Stimulated activated CD4-positive, alpha-beta T cell treated with anti-CD3 and anti-CD28 coated beads, Interleukin-15, amount 100 ng/mL, for 1 hour (primary cell): Measurements from ENCODE around the gene BARHL2.

Experiments
- DNase-seq, 2 donors: peaks; one replicate each; pipeline ENCODE4 v3.0.0-alpha.2; 2020; ENCODE audit warnings: low read depth in 1 of 2, low spot score in 1 of 2

Gene BARHL2

DNA sequence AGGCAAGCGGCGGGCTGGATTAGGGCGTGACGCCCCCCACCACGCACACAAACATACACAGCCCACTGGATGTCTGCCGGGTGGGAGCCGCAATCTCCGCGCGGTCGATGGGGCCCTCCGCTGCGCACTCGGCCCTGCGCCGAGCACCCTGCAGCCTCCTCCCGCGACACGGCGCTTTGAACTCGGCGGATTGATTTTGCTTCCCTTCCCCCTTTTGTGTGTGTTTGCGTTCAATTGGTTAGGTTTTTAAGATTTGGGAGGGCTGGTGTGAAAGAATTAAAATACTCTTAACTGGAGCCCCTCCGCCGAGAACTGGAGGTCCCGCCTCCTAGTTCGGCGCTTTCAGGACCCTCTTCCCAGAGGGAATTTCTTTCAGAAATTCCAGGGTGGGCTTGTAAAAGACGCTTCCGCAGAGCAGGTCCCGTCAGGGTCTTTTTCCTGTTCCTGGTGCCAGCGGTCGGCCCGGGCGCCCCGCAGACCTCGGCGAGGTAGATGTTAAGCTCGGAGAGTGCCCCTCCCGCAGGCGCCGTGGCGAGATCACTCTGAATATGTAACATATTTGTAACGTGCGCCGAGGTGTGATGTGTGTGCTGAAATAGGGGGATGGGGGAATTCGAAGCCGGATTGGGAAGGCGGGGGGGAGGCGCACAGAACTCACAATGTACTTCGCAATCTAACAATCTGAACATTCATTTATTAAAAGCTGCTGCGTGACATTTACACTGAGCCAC lies 8.0 kb upstream of the BARHL2 start:
- no peak for DNase-seq

- no peak for DNase-seq
These were observed 7.3 kb upstream of the BARHL2 start for GRCh38 chr1:90724361-90724760.

DNA sequence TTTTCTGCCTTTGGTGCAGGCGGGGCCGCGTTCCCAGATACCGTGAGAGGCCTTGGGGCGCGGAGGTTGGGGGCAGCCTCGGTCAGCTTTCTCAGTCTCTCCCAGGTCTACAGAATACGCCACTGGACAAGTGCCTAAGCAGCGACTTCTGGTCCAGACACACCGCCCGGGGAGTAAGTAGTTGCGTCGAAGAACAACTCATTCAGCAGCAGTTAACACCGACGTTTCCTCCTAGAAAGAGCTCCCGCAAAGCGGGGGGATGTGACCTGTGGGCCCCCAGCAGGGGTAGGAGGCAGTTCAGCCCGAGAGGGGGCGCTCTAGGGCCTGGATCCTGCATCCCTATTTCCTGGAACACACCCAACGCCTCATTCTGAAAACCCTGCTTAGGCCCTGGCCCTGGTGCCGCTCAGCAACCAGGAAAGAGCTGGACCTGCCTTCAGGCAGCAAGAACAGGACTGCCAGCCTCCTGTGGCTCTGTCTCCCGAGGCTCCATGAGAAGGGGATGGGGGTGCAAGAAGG lies 6.5 kb upstream of the BARHL2 start:
- DNase-seq, result no peak

- DNase-seq, result no peak
These were observed 5.9 kb upstream of the BARHL2 start for GRCh38 chr1:90722874-90723589.

DNA sequence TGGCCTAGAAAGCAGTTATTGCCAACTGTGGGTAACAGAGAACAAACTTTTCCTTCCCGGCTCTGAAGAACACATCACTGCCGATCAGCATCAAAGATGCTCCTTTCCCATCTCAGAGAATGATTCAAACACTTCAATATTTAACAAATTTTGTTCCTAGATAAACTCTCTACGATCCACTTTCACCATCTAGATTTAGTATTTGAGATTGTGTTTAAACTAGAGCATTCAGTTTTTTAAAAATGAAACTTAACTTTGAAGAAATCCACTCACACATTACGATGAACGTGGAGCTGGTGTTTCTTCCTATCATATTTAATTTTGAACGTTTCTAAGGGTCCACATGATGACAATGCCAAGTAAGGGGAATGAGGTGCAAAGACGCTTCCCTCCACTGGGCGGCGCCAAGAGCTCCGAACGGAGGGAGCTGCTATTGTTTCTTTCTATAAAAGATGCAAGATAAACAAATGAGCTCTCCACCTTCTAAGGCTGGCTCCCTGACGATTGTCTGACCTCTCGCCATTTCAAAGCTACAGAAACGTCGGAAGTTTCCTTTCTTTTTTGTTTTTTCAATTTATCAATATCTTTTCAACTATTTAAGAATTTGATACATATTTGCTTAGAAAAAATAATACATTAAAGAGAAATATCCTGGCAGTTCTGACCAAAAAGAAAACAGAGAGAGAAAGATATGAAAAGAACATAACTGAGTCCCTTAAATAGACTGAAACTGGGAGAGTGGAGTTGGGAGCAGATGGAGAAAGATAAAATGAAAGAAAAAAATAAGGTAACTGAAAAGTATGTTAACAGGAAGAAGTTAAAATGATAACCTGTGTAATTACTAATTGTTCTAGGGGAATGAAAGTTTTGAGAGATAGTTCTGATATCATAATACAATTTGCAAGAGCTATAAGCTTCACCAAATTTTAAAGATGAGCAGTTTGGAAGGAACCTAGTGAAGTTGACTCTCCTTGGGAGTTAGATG lies 4.4 kb upstream of the BARHL2 start:
- no peak for DNase-seq

- no peak for DNase-seq
These were observed 3.1 kb upstream of the BARHL2 start for GRCh38 chr1:90720145-90720636.

- DNase-seq, result no peak
These were observed 2.4 kb upstream of the BARHL2 start for GRCh38 chr1:90719330-90720144.

- no peak for DNase-seq
These were observed 1.6 kb upstream of the BARHL2 start for GRCh38 chr1:90718411-90719329.

- no peak for DNase-seq
These were observed 736 bp upstream of the BARHL2 start for GRCh38 chr1:90717665-90718410.

GRCh38 chr1:90717356-90717664 lies 208 bp upstream of the BARHL2 start:
- no peak for DNase-seq

DNA sequence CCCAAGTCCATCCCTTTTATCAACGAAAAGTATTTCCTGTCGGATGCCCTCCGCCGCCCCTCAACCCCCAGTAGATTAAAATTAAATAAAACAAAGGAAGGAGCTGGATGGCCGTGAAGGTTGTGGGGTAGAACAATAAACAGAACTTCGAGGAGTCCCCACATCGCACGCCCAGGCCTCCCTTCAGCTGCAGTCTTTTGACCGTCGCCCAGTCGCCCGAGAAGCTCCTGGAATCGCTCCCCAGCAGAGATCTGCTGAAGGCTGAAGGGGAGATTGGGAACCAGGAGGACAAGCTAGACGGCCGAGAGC lies 905 bp downstream of the BARHL2 start:
- no peak for DNase-seq

DNA sequence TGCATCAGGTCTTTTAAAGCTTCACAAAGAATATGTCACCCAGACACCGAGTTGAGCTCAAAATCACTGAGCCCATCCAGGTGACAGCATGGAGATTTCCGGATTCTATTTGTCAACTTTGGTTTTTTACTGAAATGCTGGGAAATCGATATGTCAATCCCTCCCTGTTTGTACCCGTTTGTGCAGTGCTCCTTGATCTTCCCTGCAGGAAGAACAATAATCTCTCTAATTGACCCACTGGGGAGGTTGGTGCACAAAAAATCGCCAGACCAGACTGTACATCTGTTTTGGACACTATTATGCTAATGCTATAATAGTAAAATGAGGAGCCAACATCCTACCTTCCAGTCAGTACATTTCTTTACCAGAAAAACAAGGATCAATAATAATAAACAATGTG lies 1.8 kb downstream of the BARHL2 start:
- no peak for DNase-seq

DNA sequence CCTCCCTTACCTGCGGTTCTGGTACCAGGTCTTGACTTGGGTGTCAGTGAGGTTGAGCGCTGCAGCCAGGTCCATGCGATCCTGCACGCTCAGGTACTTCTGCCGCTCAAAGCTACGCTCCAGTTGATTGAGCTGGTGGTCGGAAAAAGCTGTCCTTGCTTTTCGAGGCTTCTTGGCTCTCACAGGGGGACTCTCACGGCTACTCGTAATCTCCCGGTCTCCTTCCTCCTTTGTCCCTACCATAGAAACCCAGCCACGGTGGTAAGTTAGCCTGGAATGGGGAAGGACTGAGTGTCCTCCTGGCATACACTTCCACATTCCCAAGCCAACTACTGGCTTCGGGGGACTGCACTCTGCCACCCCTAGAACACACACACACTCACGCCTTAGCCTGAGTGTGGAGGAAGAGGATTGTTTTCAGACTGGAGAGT lies 2.6 kb downstream of the BARHL2 start:
- no peak for DNase-seq

GRCh38 chr1:90713741-90714509 lies 3.2 kb downstream of the BARHL2 start:
- DNase-seq, result no peak

- no peak for DNase-seq
These were observed 4.0 kb downstream of the BARHL2 start for GRCh38 chr1:90712915-90713730.

DNA sequence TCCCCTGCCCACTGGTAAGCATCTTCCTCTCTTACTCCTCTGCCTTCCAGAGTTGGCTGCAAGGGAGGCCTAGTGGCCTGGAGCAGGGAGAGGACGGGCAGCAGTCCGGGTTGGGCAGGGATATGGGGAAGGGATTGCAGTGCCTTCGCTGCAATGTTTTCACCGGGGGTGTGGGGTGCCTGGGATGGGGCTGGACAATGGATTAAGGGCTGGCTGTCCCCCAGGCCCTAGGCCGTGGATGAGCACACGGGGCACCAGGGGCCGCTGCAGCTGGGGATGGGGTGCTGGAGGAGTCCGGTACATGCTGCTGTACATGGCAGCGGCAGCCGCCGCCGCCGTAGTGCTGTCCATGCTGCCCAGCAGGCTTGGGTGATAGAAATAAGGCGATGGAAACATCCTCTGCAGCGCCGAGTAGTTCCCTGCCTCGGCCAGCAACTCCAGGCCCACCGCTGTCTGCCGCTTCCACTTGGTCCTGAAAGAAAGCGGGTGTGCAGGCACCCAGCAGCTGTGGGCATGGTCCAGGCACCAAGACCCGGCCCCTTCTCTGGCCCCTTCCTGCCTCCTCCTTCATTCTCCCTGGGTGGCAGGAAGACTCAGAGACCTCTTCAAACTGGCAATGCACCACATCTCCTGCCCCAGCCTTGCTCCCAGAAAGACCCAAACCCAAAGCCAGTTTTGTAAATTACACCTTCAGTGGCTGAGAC lies 4.8 kb downstream of the BARHL2 start:
- no peak for DNase-seq

DNA sequence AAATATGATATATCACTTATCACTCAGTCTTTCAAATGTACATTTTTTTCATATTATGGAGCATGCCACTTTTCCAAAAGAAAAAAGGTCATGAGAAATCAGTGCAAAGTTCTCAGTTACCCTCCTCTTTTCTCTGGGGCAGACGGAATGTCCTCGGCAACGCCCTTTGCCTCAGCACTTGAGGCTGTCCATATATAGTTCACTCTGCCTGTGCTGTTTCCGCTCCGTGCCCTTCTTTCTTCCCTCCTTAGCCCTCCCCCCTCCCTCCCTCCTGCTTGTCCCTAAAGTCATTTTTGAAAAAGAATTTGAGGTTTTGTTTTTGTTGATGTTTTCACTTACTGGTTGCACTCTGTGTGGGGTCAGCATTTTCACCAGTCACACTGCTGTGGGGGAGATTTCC lies 5.4 kb downstream of the BARHL2 start:
- no peak for DNase-seq
